OCI-LY1 (cell line): Measurements from ENCODE around the gene KPNB1.

ENCODE experiments used
- CTCF ChIP-seq: fragments of 200-600 bp; sonication (generic), shearing (Covaris generic); IDR thresholded peaks from 2 replicates; pipeline ENCODE4 v1.5.1; 2017; ENCODE audit warnings: mild to moderate bottlenecking, antibody characterized with exemption, low read length, moderate library complexity, mixed read lengths
- EZH2 ChIP-seq: fragments of 200-600 bp; sonication (generic), shearing (Covaris generic); IDR thresholded peaks from 2 replicates; pipeline ENCODE4 v1.8.0; 2017; ENCODE audit warnings: borderline replicate concordance, mixed run types, mild to moderate bottlenecking, antibody characterized with exemption, low read length, moderate library complexity, mixed read lengths

- TF ChIP-seq CTCF, result 0 out of 2 replicates have a peak, but pooled peaks have one; percentile 10
- TF ChIP-seq EZH2, result no peak
These were observed 43.4 kb downstream of the KPNB1 start for GRCh38 chr17:47692895-47693730.
